ENCODE measurements around the gene DDX4. TPM values are rescaled to one million over a fixed set of nuclear protein-coding genes. Genes with fewer than 3 reads are reported as not detected.

Gene DDX4
- total RNA-seq, 1 donor from 2014 or later, result not detected

- Mint-ChIP-seq H3K4me3 (no peak overlapping the region), H3K36me3 (no peaks in the 10 kb centered on the region), H3K9me3 (no peaks in the 10 kb centered on the region)
These were observed 79.2 kb downstream of the DDX4 start for GRCh38 chr5:55817030-55817429.

GRCh38 chr5:55820488-55820887 is 82.6 kb downstream of the DDX4 start:
- H3K36me3 Mint-ChIP-seq, result no peaks in the 10 kb centered on the region
- no peak overlapping the region for H3K27ac Mint-ChIP-seq
- TF ChIP-seq, protein P1, sequence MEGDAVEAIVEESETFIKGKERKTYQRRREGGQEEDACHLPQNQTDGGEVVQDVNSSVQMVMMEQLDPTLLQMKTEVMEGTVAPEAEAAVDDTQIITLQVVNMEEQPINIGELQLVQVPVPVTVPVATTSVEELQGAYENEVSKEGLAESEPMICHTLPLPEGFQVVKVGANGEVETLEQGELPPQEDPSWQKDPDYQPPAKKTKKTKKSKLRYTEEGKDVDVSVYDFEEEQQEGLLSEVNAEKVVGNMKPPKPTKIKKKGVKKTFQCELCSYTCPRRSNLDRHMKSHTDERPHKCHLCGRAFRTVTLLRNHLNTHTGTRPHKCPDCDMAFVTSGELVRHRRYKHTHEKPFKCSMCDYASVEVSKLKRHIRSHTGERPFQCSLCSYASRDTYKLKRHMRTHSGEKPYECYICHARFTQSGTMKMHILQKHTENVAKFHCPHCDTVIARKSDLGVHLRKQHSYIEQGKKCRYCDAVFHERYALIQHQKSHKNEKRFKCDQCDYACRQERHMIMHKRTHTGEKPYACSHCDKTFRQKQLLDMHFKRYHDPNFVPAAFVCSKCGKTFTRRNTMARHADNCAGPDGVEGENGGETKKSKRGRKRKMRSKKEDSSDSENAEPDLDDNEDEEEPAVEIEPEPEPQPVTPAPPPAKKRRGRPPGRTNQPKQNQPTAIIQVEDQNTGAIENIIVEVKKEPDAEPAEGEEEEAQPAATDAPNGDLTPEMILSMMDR (IDR thresholded peaks at IDR 0.05; ENCODE audit: unreplicated experiment), result no peak
- no peak for DNase-seq (ENCODE audit: low spot score in 2 of 2, unreplicated experiment in 2 of 2)
- H3K9me3 Mint-ChIP-seq, result no peaks in the 10 kb centered on the region
- no peak overlapping the region for H3K4me3 Mint-ChIP-seq
- H3K4me1 Mint-ChIP-seq, result peaks cover 13% of the 10 kb centered on the region
- H3K27me3 Mint-ChIP-seq (ENCODE audit: low read depth), result peaks cover 2% of the 10 kb centered on the region

More at GRCh38 chr5:55817030-55817429, 79.2 kb downstream of the DDX4 start:
- Mint-ChIP-seq H3K27me3 (ENCODE audit: low read depth) (no peaks in the 10 kb centered on the region), H3K27ac (no peak overlapping the region), H3K4me1 (peaks cover 19% of the 10 kb centered on the region)
- TF ChIP-seq, protein P1 (IDR thresholded peaks at IDR 0.05; ENCODE audit: unreplicated experiment), result no peak
- DNase-seq (ENCODE audit: low spot score in 2 of 2, unreplicated experiment in 2 of 2), result no peak

DNA sequence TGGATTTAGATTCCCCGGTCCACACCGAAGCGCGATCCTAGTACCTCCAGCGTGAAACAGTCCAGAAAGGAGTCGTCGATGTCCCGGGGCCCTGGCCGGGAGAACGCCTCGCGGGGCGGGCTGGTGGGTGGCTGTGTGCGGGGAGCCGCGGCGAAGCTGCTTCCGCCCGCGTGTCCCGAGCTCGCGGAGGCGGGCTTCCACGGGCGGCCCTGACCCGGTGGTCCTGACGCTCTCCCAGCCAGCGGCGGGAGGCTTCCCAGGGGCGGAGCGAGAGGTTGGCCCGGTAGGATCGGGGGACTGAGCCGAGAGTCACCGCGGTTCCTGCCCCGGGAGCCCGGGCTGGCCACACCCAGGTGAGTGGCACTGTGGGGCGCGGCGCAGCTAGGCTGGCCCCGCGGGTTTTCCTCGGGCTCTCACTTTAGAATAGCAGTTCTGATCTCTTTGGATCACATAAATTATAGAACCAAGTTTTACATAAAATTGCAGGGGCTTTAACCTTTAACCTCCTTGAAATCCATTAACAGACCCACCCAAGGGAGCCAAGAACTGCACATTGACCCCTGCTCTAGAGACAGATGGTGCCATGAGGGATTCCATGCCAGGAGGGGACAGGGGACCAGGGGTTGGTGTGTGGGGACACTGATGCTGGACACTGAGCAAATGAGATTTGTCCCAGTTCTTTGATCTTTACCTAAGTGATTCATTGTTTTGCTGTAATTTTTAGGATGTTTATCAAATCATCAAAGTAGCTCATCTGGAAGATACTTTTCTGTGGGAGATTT is 84.1 kb downstream of the DDX4 start:
- H3K36me3 Mint-ChIP-seq, result no peaks in the 10 kb centered on the region
- no peak overlapping the region for H3K27ac Mint-ChIP-seq
- no peaks in the 10 kb centered on the region for H3K9me3 Mint-ChIP-seq
- peak overlapping the region; percentile 22 for H3K4me3 Mint-ChIP-seq
- no peak for DNase-seq (ENCODE audit: low spot score in 2 of 2, unreplicated experiment in 2 of 2)
- H3K4me1 Mint-ChIP-seq, result peaks cover 13% of the 10 kb centered on the region
- TF ChIP-seq, protein P1 (IDR thresholded peaks at IDR 0.05; ENCODE audit: unreplicated experiment), result no peak
- H3K27me3 Mint-ChIP-seq (ENCODE audit: low read depth), result peaks cover 2% of the 10 kb centered on the region

DNA sequence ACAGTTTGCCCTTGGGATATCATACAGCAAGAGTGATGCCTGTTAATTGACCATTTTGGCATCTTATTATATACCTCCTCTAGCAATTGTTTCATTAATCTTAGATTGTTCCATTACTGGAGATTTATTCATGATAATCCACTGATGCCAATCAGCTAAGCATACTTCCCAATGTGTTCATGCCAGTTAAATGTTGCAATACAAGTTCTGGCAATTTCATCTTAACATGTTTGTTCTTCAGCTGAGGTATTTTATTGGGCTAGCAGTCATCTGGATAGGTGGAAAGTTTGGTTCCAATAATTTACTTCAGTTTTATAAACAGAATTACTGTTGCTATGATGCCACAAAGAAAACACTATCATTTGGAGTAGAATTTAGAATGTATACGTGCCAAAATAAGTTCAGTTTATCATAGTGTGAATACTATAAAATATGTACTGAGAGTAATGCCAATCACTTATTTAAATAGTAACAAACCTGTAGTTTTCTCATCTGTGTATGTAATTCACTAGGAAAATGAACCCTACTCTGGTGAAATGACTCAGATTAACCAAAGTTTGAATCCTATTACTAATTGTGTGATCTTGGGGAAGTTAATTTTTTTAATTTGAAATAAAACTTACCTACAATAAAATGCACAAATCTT is 85.4 kb downstream of the DDX4 start:
- H3K9me3 Mint-ChIP-seq, result no peaks in the 10 kb centered on the region
- peaks cover 13% of the 10 kb centered on the region for H3K4me1 Mint-ChIP-seq
- no peaks in the 10 kb centered on the region for H3K36me3 Mint-ChIP-seq
- no peak overlapping the region for H3K4me3 Mint-ChIP-seq
- DNase-seq (ENCODE audit: low spot score in 2 of 2, unreplicated experiment in 2 of 2), result no peak
- TF ChIP-seq, protein P1 (IDR thresholded peaks at IDR 0.05; ENCODE audit: unreplicated experiment), result no peak
- peaks cover 2% of the 10 kb centered on the region for H3K27me3 Mint-ChIP-seq (ENCODE audit: low read depth)
- H3K27ac Mint-ChIP-seq, result no peak overlapping the region

DNA sequence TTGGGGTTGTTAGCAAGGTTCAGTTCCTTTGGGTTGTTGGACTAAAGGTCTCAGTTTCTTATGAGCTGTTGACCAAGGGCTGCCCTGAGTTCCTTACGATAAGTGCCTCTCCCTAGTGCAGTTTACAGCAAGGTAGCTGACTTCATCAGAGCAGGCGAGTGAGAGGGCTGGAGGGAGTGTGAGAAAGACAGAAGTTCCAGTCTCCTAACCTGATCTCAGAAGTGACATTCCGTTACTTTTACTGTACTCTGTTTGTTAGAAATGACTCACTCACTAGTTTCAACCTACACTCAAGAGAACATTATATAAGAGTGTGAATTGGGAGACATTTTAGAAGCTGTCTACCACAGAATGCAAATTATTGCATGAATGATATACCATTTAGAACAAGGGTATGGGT is 92.1 kb downstream of the DDX4 start:
- no peaks in the 10 kb centered on the region for H3K36me3 Mint-ChIP-seq
- H3K27ac Mint-ChIP-seq, result no peak overlapping the region
- no peaks in the 10 kb centered on the region for H3K27me3 Mint-ChIP-seq (ENCODE audit: low read depth)
- H3K4me3 Mint-ChIP-seq, result no peak overlapping the region
- DNase-seq (ENCODE audit: low spot score in 2 of 2, unreplicated experiment in 2 of 2), result no peak
- TF ChIP-seq, protein P1 (IDR thresholded peaks at IDR 0.05; ENCODE audit: unreplicated experiment), result no peak
- peaks cover 7% of the 10 kb centered on the region for H3K9me3 Mint-ChIP-seq
- no peaks in the 10 kb centered on the region for H3K4me1 Mint-ChIP-seq
